A549 (cell line): ENCODE results near the gene FRMD4A. TPM values are rescaled to one million over a fixed set of nuclear protein-coding genes. Genes with fewer than 3 reads are reported as not detected.

ENCODE experiments used
- ATAC-seq, 2 experiments: fragments of 200-7000 bp in 1 of 2; fragments of >200 bp in 1 of 2; cut with Nextera tagmentation in 1 of 2; cut with Tn5 transposase in 1 of 2; 3 replicates each; pipeline versions ENCODE4 v1.8.0 to v1.9.1; 2018 to 2020; ENCODE audit warnings: mild to moderate bottlenecking in 1 of 2, moderate library complexity in 1 of 2
- CTCF ChIA-PET: fragments of 300-600 bp; sonication (Branson Sonifier 250); formaldehyde crosslinking; extraction: SDS; loops from one replicate; lab custom pipeline; 2021; ENCODE audit warnings: antibody characterized with exemption, inconsistent platforms; lab: Yijun Ruan, JAX
- POLR2A ChIA-PET: fragments of 350-600 bp; formaldehyde crosslinking; extraction: SDS; loops from one replicate; lab custom pipeline; 2021; ENCODE audit warnings: antibody characterized with exemption, inconsistent platforms; lab: Yijun Ruan, JAX
- DNase-seq, 2 experiments: peaks; one replicate each; pipeline versions ENCODE4 v3.0.0 to v3.0.0-alpha.2; 2011 to 2016; ENCODE audit warnings: low read depth in 1 of 2, low spot score in 1 of 2
- FAIRE-seq: peaks from 2 replicates; lab custom pipeline; 2011; peaks lifted over from hg19 to GRCh38; lab: Jason Lieb, UNC
- H3K27ac ChIP-seq, 2 experiments: fragments of >200 bp; sonication (Bioruptor Twin); formaldehyde crosslinking; 3 replicates each; pipeline ENCODE4 v1.5.1; 2016 to 2017
- H3K4me1 ChIP-seq: fragments of >200 bp; sonication (Bioruptor Twin); formaldehyde crosslinking; 3 replicates; pipeline ENCODE4 v1.6.1; 2016
- H3K4me2 ChIP-seq: fragments of >200 bp; sonication (Bioruptor Twin); formaldehyde crosslinking; 3 replicates; pipeline ENCODE4 v1.6.1; 2016
- H3K4me3 ChIP-seq: fragments of >200 bp; sonication (Bioruptor Twin); formaldehyde crosslinking; 3 replicates; pipeline ENCODE4 v1.5.1; 2016
- H3K9me3 ChIP-seq: fragments of >200 bp; sonication (Bioruptor Twin); formaldehyde crosslinking; 3 replicates; pipeline ENCODE4 v1.6.1; 2016
- CTCF ChIP-seq: fragments of >200 bp; sonication (Bioruptor Twin); formaldehyde crosslinking; IDR thresholded peaks from 3 replicates; pipeline ENCODE4 v1.5.1; 2016
- EHF ChIP-seq: fragments of 250-450 bp; sonication (Bioruptor Pico); IDR thresholded peaks from 2 replicates; pipeline ENCODE4 v1.5.0; 2020; ENCODE audit warnings: mild to moderate bottlenecking
- EP300 ChIP-seq, 2 experiments: fragments of >200 bp; sonication (Bioruptor Twin); formaldehyde crosslinking; IDR thresholded peaks; 2 replicates in 1 of 2; 3 replicates in 1 of 2; pipeline ENCODE4 v1.6.1; 2016 to 2017
- FOSB ChIP-seq: fragments of 250-450 bp; sonication (Bioruptor Pico); IDR thresholded peaks from 2 replicates; pipeline ENCODE4 v1.5.0; 2020; ENCODE audit warnings: mild to moderate bottlenecking, moderate library complexity
- FOSL2 ChIP-seq, 2 experiments: fragments of 450-650 bp in 1 of 2; fragments of >200 bp in 1 of 2; sonication (Bioruptor Twin) in 1 of 2; formaldehyde crosslinking; IDR thresholded peaks; 2 replicates each; pipeline versions ENCODE4 v1.5.0 to v1.6.1; 2016 to 2020; ENCODE audit warnings: mild to moderate bottlenecking in 1 of 2, moderate library complexity in 1 of 2
- FOXS1 ChIP-seq: fragments of 250-450 bp; sonication (Bioruptor Pico); IDR thresholded peaks from 2 replicates; pipeline ENCODE4 v1.5.0; 2020; ENCODE audit warnings: mild to moderate bottlenecking, moderate library complexity
- HDAC2 ChIP-seq: fragments of 200-600 bp; sonication (generic); IDR thresholded peaks from 2 replicates; pipeline ENCODE4 v1.6.1; 2016
- HES2 ChIP-seq: fragments of >200 bp; sonication (Bioruptor Twin); formaldehyde crosslinking; IDR thresholded peaks from 2 replicates; pipeline ENCODE4 v1.6.1; 2016
- HEYL ChIP-seq: fragments of 250-450 bp; sonication (Bioruptor Pico); IDR thresholded peaks from 2 replicates; pipeline ENCODE4 v1.8.0; 2021; ENCODE audit warnings: mild to moderate bottlenecking, moderate library complexity
- HOXA7 ChIP-seq: fragments of 250-450 bp; sonication (Bioruptor Pico); IDR thresholded peaks from 2 replicates; pipeline ENCODE4 v1.5.0; 2020; ENCODE audit warnings: mild to moderate bottlenecking, moderate library complexity
- HOXB5 ChIP-seq: fragments of 250-450 bp; sonication (Bioruptor Pico); IDR thresholded peaks from 2 replicates; pipeline ENCODE4 v1.5.0; 2020; ENCODE audit warnings: mild to moderate bottlenecking, moderate library complexity
- JUN ChIP-seq, 2 experiments: fragments of >200 bp; sonication (Bioruptor Twin); formaldehyde crosslinking; IDR thresholded peaks; 2 replicates in 1 of 2; 3 replicates in 1 of 2; pipeline ENCODE4 v1.6.1; 2016 to 2017
- JUNB ChIP-seq: fragments of >200 bp; sonication (Bioruptor Twin); formaldehyde crosslinking; IDR thresholded peaks from 2 replicates; pipeline ENCODE4 v1.6.1; 2016
- MAX ChIP-seq: IDR thresholded peaks from 2 replicates; pipeline ENCODE4 v1.6.1; 2012
- MYC ChIP-seq: IDR thresholded peaks from 2 replicates; pipeline ENCODE4 v1.6.1; 2012; ENCODE audit warnings: mild to moderate bottlenecking, inconsistent platforms, low read length, improper control_type of control experiment, borderline replicate concordance
- PBX3 ChIP-seq: IDR thresholded peaks from 2 replicates; pipeline ENCODE4 v1.6.1; 2012
- POLR2A ChIP-seq: IDR thresholded peaks from 2 replicates; pipeline ENCODE4 v1.6.1; 2012; ENCODE audit warnings: mild to moderate bottlenecking, low read length
- REST ChIP-seq: fragments of 200-600 bp; sonication (generic); IDR thresholded peaks from 2 replicates; pipeline ENCODE4 v1.6.1; 2016; ENCODE audit warnings: antibody characterized with exemption, mild to moderate bottlenecking, moderate library complexity
- SMC3 ChIP-seq: fragments of >200 bp; sonication (Bioruptor Twin); formaldehyde crosslinking; IDR thresholded peaks from 3 replicates; pipeline ENCODE4 v1.6.1; 2018; ENCODE audit warnings: inconsistent platforms
- SREBF2 ChIP-seq: fragments of 450-650 bp; IDR thresholded peaks from 2 replicates; pipeline ENCODE4 v1.6.1; 2014; ENCODE audit warnings: mild to moderate bottlenecking, moderate library complexity
- ZFP36 ChIP-seq: fragments of 450-650 bp; IDR thresholded peaks from 2 replicates; pipeline ENCODE4 v1.6.1; 2014; ENCODE audit warnings: borderline replicate concordance; ENCODE audit not compliant: partially characterized antibody
- ZNF302 ChIP-seq: fragments of 250-450 bp; sonication (Bioruptor Pico); IDR thresholded peaks from 2 replicates; pipeline ENCODE4 v1.9.0; 2021; ENCODE audit warnings: inconsistent platforms, mild to moderate bottlenecking, moderate library complexity
- ZSCAN20 ChIP-seq: fragments of 250-450 bp; sonication (Bioruptor Pico); IDR thresholded peaks from 2 replicates; pipeline ENCODE4 v1.8.0; 2022; ENCODE audit warnings: mild to moderate bottlenecking, moderate library complexity
- WGBS: methylation state at CpG from one replicate; pipeline ENCODE4 v1.1.6; 2017; ENCODE audit errors: missing lambda C conversion rate; 5-methylcytosine and 5-hydroxymethylcytosine counted together
- polyA plus RNA-seq, 4 experiments: library from polyadenylated mRNA; depleted of rRNA in 3 of 4; stranded (reverse); fragments of >200 nt; fragmentation: RNase III in 1 of 4; extraction: RNeasy Plus Mini Kit Qiagen cat#74134 plus additional on column Dnase treatment in 1 of 4; gene quantifications; 2 replicates in 3 of 4; 3 replicates in 1 of 4; pipeline ENCODE4 v1.2.3, GENCODE V29; 2011 to 2017

The FRMD4A gene
- polyA plus RNA-seq, 2 of the 4 experiments (the other 2 are of a cell fraction): 2.5 to 4.7 TPM

GRCh38 chr10:13773496-13774170, 557.1 kb downstream of the FRMD4A start:
- H3K27ac ChIP-seq: no peak overlapping the region
- 83% methylated on average over 13 of the region's 13 CpGs for WGBS
- no peak overlapping the region for H3K4me3 ChIP-seq
- peaks cover 4% of the 10 kb centered on the region; the same call in 1 of the 3 replicates for H3K9me3 ChIP-seq
- no peak for ATAC-seq
- no peak for DNase-seq
- ChIA-PET CTCF (interaction anchor here (1.0 to 2.8 kb wide), 2 partner anchors 114 to 401 kb away, joined by 3 to 11 read pairs; no protein-coding TSS in a partner anchor), POLR2A (no interaction called here)
- H3K4me2 ChIP-seq: no peak overlapping the region
- TF ChIP-seq ZSCAN20 (no peak), FOXS1 (no peak), SMC3 (no peak), FOSL2 (IDR thresholded peaks at IDR 0.05) (no peak), FOSL2 (CRISPR knock-in tag; IDR thresholded peaks at IDR 0.05) (no peak), HOXB5 (no peak), EHF (CRISPR knock-in tag) (no peak), POLR2A (no peak)
- H3K4me1 ChIP-seq: no peaks in the 10 kb centered on the region
- no peak for FAIRE-seq

GRCh38 chr10:13773043-13773442, 557.7 kb downstream of the FRMD4A start:
- TF ChIP-seq SREBF2 (no peak), ZNF302 (CRISPR knock-in tag) (no peak), FOSL2 (IDR thresholded peaks at IDR 0.05) (no peak), FOSL2 (CRISPR knock-in tag; IDR thresholded peaks at IDR 0.05) (no peak), JUN (IDR thresholded peaks at IDR 0.05) (no peak), PBX3 (no peak), MYC (no peak), ZFP36 (no peak), REST (no peak), FOSB (no peak), FOXS1 (no peak), MAX (no peak), HOXA7 (CRISPR knock-in tag) (no peak), HDAC2 (no peak), JUNB (no peak), EP300 (IDR thresholded peaks at IDR 0.05) (no peak), SMC3 (no peak), CTCF (no peak), HEYL (no peak), HES2 (no peak)
- TF ChIP-seq, all 56 proteins: peak for 0
- Histone ChIP-seq H3K9me3 (peaks cover 4% of the 10 kb centered on the region; the same call in 1 of the 3 replicates), H3K4me3 (no peak overlapping the region), H3K4me1 (no peaks in the 10 kb centered on the region), H3K27ac (no peak overlapping the region), H3K4me2 (no peak overlapping the region)
- ChIA-PET CTCF (interaction anchor here (1.0 to 2.8 kb wide), 2 partner anchors 113 to 401 kb away, joined by 3 to 11 read pairs; no protein-coding TSS in a partner anchor), POLR2A (no interaction called here)
- FAIRE-seq: no peak
- WGBS: 50% methylated on average over 8 of the region's 8 CpGs
- ATAC-seq: no peak
- no peak for DNase-seq
